Measurements from ENCODE around the gene ORMDL3.

GRCh38 chr17:39955726-39956225 lies 28.4 kb upstream of the ORMDL3 start:
- no peak for TF ChIP-seq POLR2A (IDR thresholded peaks at IDR 0.05; ENCODE audit: low read depth, low read length)
- no peak for TF ChIP-seq POLR2AphosphoS5 (IDR thresholded peaks at IDR 0.05; ENCODE audit: low read depth, low read length)
- no peak for TF ChIP-seq TAF1 (IDR thresholded peaks at IDR 0.05; ENCODE audit: borderline replicate concordance, low read depth, low read length)
